ENCODE data around the gene CENPP.

DNA sequence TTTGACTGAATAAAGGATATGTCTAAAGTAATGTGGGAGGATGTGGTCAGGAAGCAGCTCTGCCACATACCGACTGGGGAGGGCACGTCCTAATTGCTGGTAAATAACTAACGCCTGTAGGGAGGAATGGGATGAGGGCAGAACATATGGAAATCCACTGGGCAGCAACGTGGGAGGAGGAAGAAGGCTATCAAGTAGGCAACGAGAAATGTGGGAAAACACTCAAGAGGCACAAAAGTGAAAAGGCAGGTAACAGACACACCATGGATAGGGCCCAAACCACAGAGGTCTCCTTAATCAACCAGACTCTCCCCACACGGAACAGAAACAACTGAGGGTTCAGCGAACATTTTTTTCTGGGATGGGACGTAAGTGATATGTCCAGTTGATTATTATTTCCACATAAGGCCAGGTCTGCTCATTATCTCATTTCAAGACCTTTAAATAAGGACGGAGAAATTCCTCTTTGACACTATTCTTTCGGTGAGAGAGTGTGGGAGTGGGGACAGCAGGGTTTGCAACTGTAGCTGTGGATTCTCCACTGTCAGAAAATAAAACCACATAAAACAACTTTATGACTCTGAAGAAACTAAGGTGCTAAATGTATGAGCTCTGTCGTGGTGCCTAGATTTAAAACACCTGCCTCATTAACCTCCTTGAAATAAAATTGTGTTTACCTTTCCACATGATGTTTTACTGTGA lies 49.3 kb upstream of the CENPP start:
- TF ChIP-seq, protein P1, sequence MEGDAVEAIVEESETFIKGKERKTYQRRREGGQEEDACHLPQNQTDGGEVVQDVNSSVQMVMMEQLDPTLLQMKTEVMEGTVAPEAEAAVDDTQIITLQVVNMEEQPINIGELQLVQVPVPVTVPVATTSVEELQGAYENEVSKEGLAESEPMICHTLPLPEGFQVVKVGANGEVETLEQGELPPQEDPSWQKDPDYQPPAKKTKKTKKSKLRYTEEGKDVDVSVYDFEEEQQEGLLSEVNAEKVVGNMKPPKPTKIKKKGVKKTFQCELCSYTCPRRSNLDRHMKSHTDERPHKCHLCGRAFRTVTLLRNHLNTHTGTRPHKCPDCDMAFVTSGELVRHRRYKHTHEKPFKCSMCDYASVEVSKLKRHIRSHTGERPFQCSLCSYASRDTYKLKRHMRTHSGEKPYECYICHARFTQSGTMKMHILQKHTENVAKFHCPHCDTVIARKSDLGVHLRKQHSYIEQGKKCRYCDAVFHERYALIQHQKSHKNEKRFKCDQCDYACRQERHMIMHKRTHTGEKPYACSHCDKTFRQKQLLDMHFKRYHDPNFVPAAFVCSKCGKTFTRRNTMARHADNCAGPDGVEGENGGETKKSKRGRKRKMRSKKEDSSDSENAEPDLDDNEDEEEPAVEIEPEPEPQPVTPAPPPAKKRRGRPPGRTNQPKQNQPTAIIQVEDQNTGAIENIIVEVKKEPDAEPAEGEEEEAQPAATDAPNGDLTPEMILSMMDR (IDR thresholded peaks at IDR 0.05): no peak
- TF ChIP-seq POLR2A (IDR thresholded peaks at IDR 0.05): no peak

All from body of pancreas (tissue), 4 donors.